ENCODE data around the gene MAGI1. TPM values are rescaled to one million over a fixed set of nuclear protein-coding genes. Genes with fewer than 3 reads are reported as not detected.

Gene MAGI1
- total RNA-seq, 4 donors from 2014 or later, result 49.5 to 72.1 (median 67.6) TPM

GRCh38 chr3:65376426-65376825 is 662.3 kb downstream of the MAGI1 start:
- no peak for DNase-seq
- H3K27ac ChIP-seq, result no peak overlapping the region
- no peaks in the 10 kb centered on the region for H3K27me3 ChIP-seq
- no peak overlapping the region for H3K4me3 ChIP-seq
- H3K9me3 ChIP-seq, result no peaks in the 10 kb centered on the region
- peaks cover 0 to 18% (median 0%) of the 10 kb centered on the region in 3 donors for H3K36me3 ChIP-seq
- TF ChIP-seq POLR2A (IDR thresholded peaks at IDR 0.05) (no peak), CTCF (IDR thresholded peaks at IDR 0.05) (no peak)
- no peaks in the 10 kb centered on the region for H3K4me1 ChIP-seq

GRCh38 chr3:65371053-65371452 is 667.7 kb downstream of the MAGI1 start:
- no peak for TF ChIP-seq CTCF (IDR thresholded peaks at IDR 0.05)
- TF ChIP-seq POLR2A (IDR thresholded peaks at IDR 0.05), result no peak
- H3K27ac ChIP-seq, result no peak overlapping the region
- no peaks in the 10 kb centered on the region for H3K36me3 ChIP-seq
- H3K9me3 ChIP-seq, result no peaks in the 10 kb centered on the region
- H3K27me3 ChIP-seq, result no peaks in the 10 kb centered on the region
- no peak for DNase-seq
- H3K4me1 ChIP-seq, result no peaks in the 10 kb centered on the region
- H3K4me3 ChIP-seq, result no peak overlapping the region

GRCh38 chr3:65368866-65369265 is 669.9 kb downstream of the MAGI1 start:
- DNase-seq, result no peak
- H3K27ac ChIP-seq, result no peak overlapping the region
- TF ChIP-seq POLR2A (IDR thresholded peaks at IDR 0.05) (no peak), CTCF (IDR thresholded peaks at IDR 0.05) (no peak)
- H3K36me3 ChIP-seq, result peaks cover 0 to 5% (median 0%) of the 10 kb centered on the region in 3 donors
- no peaks in the 10 kb centered on the region for H3K4me1 ChIP-seq
- no peaks in the 10 kb centered on the region for H3K9me3 ChIP-seq
- H3K27me3 ChIP-seq, result no peaks in the 10 kb centered on the region
- no peak overlapping the region for H3K4me3 ChIP-seq

- no peak overlapping the region for H3K27ac ChIP-seq
- no peaks in the 10 kb centered on the region for H3K9me3 ChIP-seq
- TF ChIP-seq CTCF (IDR thresholded peaks at IDR 0.05), result no peak
- TF ChIP-seq POLR2A (IDR thresholded peaks at IDR 0.05), result no peak
- no peaks in the 10 kb centered on the region for H3K27me3 ChIP-seq
- DNase-seq, result no peak
- H3K36me3 ChIP-seq, result peaks cover 0 to 25% (median 0%) of the 10 kb centered on the region in 3 donors
- no peak overlapping the region for H3K4me3 ChIP-seq
- H3K4me1 ChIP-seq, result no peaks in the 10 kb centered on the region
These were observed 676.0 kb downstream of the MAGI1 start for GRCh38 chr3:65362688-65363087.

- H3K9me3 ChIP-seq, result no peaks in the 10 kb centered on the region
- no peak overlapping the region for H3K4me3 ChIP-seq
- H3K27ac ChIP-seq, result no peak overlapping the region
- TF ChIP-seq CTCF (IDR thresholded peaks at IDR 0.05) (peak in 3 of 6 experiments; percentile 45 to 56 (median 53)), POLR2A (IDR thresholded peaks at IDR 0.05) (no peak)
- peaks cover 0 to 30% (median 0%) of the 10 kb centered on the region in 3 donors for H3K36me3 ChIP-seq
- H3K27me3 ChIP-seq, result no peaks in the 10 kb centered on the region
- no peak for DNase-seq
- H3K4me1 ChIP-seq, result no peaks in the 10 kb centered on the region
These were observed 677.3 kb downstream of the MAGI1 start for GRCh38 chr3:65361448-65361847.
